Measurements from ENCODE around the gene GLB1L. TPM values are rescaled to one million over a fixed set of nuclear protein-coding genes. Genes with fewer than 3 reads are reported as not detected.

Gene GLB1L
- total and polyA plus RNA-seq, 4 experiments from 2014 or later: 0.26 to 2.5 (median 1.1) TPM

DNA sequence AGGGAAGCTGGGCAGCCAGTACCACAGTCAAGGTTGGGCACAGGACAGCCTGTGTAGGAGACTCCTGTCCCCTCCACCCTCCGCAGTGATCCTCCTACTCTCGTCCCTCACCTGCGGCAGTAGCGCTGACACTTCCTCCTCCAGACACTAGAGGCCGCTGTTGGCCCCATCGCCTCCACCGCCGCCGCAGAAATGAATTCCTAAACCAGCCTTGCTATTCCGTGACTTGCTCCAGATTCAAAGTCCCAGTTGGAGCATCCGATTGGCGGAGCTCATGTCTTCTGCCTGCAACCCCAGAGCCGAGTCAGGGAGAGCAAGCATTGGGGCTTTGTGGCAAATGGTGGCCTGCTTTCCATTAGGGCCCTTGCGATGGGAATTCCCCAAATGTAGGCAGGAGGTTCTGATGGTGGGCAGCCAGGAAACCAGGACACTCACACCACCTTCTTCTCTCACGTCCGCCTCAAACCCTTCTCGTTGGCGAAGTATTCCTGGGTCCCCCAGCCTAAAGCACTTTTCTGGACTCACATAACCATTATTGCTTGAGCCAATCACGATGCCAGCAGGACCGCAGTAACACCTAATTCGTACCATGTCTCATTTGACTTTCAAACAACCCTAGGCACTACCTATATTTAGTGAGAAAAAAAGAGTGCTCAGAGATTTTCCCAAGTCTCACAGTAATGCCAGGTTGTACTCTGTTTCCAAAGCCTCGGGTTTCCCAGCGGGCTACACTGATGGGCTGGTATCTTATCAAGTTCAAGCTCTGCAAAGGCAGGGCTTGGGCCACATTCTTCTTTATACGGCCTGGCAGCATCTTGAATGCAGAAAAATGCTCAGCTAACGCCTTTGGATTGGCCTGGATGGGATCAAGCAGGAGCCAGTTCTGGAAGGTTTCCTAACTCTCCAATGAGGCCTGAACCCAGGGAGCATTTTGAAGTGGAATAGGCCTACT lies 32.7 kb upstream of the GLB1L start:
- peaks cover 23% of the 10 kb centered on the region for H3K36me3 ChIP-seq (ENCODE audit: insufficient read depth, low read length)
- no peaks in the 10 kb centered on the region for H3K9me3 ChIP-seq (ENCODE audit: control insufficient read depth in 1 of 2, low read length in 2 of 2)
- peak; percentile 71 to 80 (median 72) for DNase-seq
- no peaks in the 10 kb centered on the region for H3K9me3 Mint-ChIP-seq
- H3K27me3 Mint-ChIP-seq: peaks cover 0 to 1% of the 10 kb centered on the region in 2 donors
- H3K27ac Mint-ChIP-seq: peak overlapping the region; percentile 96 to 100 (median 100)
- CTCF ChIA-PET (ENCODE audit: partially characterized antibody): interaction anchor here (0.6 to 14.0 kb wide), 23 partner anchors 9 to 882 kb away, joined by 3 to 208 read pairs (median 11); partner anchors contain the start of genes ABCB6, ANKZF1, ATG9A and CNPPD1
- H3K27me3 ChIP-seq (ENCODE audit: insufficient read depth, low read length): no peaks in the 10 kb centered on the region
- H3K4me3 ChIP-seq (ENCODE audit: low read length in 2 of 2): peak overlapping the region in 1 of 2 donors; percentile 53
- H3K4me1 Mint-ChIP-seq: peaks cover 17 to 48% (median 39%) of the 10 kb centered on the region in 4 donors
- POLR2A ChIA-PET (ENCODE audit: partially characterized antibody): interaction anchor here (0.6 to 10.9 kb wide), 15 partner anchors 14 to 110 kb away, joined by 3 to 338 read pairs (median 23); partner anchors contain the start of genes ABCB6, ANKZF1, ATG9A and CNPPD1
- intact Hi-C loops (cut with micrococcal nuclease): loop anchor here (1.0 to 10.0 kb wide), 4 partner anchors 71 to 383 kb away; partner anchors contain the start of genes CHPF, TMEM198 and ZFAND2B
- peak overlapping the region; percentile 79 to 98 (median 93) for H3K4me3 Mint-ChIP-seq
- peaks cover 23 to 33% of the 10 kb centered on the region in 2 donors for H3K36me3 Mint-ChIP-seq
- peaks cover 40% of the 10 kb centered on the region for H3K4me1 ChIP-seq (ENCODE audit: insufficient read depth, low read length)
- peak overlapping the region; percentile 98 for H3K27ac ChIP-seq (ENCODE audit: low read depth, low read length)

DNA sequence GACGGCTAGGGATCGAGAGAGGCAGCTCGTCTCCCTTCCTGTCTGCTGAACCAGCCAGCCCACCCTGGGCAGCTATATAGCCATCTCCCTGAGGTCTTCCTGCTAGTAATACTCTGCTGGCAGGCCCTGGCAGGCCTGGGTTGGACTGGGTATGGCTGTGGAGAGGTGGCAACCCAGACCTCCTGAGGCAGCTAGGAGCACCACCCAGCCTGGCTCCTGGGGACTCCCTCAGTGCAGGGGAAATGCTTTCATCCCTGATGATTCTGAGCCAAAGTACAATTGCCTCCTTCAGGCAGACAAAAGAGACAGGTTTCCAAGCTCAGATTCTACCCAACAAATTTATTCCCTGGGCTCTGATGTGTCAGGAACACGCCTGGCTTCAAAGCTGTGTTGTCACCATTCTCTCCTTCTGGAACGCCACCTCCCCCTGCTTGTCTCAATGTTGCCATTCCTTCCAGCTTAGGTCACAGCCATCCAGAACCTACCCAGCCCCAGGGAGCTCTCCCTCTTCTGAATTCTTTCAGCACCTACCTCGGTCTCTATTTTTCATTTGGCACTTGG lies 29.2 kb upstream of the GLB1L start:
- ChIA-PET CTCF (ENCODE audit: partially characterized antibody) (interaction anchor here (1.0 to 14.0 kb wide), 5 partner anchors 11 to 36 kb away, joined by 3 to 208 read pairs (median 5); no protein-coding TSS in a partner anchor), POLR2A (ENCODE audit: partially characterized antibody) (interaction anchor here (0.8 to 1.6 kb wide), 3 partner anchors 21 to 27 kb away, joined by 3 read pairs; no protein-coding TSS in a partner anchor)
- Mint-ChIP-seq H3K27ac (peak overlapping the region in 1 of 7 donors; percentile 23), H3K36me3 (peaks cover 0 to 2% of the 10 kb centered on the region in 2 donors), H3K9me3 (no peaks in the 10 kb centered on the region), H3K4me3 (no peak overlapping the region), H3K4me1 (peaks cover 13 to 21% (median 18%) of the 10 kb centered on the region in 4 donors), H3K27me3 (peaks cover 0 to 3% of the 10 kb centered on the region in 2 donors)
- DNase-seq: peak in 1 of 5 donors; percentile 15
- Histone ChIP-seq H3K36me3 (ENCODE audit: insufficient read depth, low read length) (no peaks in the 10 kb centered on the region), H3K27me3 (ENCODE audit: insufficient read depth, low read length) (no peaks in the 10 kb centered on the region), H3K9me3 (ENCODE audit: control insufficient read depth in 1 of 2, low read length in 2 of 2) (no peaks in the 10 kb centered on the region), H3K4me3 (ENCODE audit: low read length in 2 of 2) (no peak overlapping the region), H3K27ac (ENCODE audit: low read depth, low read length) (no peak overlapping the region), H3K4me1 (ENCODE audit: insufficient read depth, low read length) (peaks cover 18% of the 10 kb centered on the region)
- intact Hi-C loops (cut with micrococcal nuclease): loop anchor here (10.0 kb wide), 1 partner anchor 380 kb away; no protein-coding TSS in a partner anchor

DNA sequence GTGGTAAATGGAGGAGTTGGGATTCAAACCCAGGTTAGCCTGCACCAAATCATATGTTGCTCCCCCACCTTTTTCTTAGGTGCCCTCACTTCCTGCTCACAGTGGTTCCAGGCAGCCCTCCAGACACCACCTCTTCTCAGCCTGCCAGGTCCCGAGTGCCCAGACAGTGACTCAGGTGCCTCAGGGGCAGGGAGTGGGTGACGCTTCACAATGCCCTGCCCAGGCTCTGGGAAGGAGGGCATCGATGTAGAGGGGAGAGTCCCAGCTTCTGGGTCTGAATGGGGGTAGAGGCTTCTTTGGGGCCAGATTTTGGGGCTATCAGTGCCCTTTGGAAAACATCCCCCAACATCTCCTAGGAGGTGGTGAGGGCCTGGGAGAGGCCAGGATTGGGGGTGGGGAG lies 28.7 kb upstream of the GLB1L start:
- Histone ChIP-seq H3K36me3 (ENCODE audit: insufficient read depth, low read length) (no peaks in the 10 kb centered on the region), H3K4me3 (ENCODE audit: low read length in 2 of 2) (no peak overlapping the region), H3K4me1 (ENCODE audit: insufficient read depth, low read length) (peaks cover 17% of the 10 kb centered on the region), H3K9me3 (ENCODE audit: control insufficient read depth in 1 of 2, low read length in 2 of 2) (no peaks in the 10 kb centered on the region), H3K27me3 (ENCODE audit: insufficient read depth, low read length) (no peaks in the 10 kb centered on the region), H3K27ac (ENCODE audit: low read depth, low read length) (no peak overlapping the region)
- H3K36me3 Mint-ChIP-seq: peaks cover 0 to 2% of the 10 kb centered on the region in 2 donors
- POLR2A ChIA-PET (ENCODE audit: partially characterized antibody): interaction anchor here (0.8 to 1.1 kb wide), 2 partner anchors 24 to 26 kb away, joined by 3 read pairs; no protein-coding TSS in a partner anchor
- H3K4me1 Mint-ChIP-seq: peaks cover 13 to 18% (median 17%) of the 10 kb centered on the region in 4 donors
- peak in 1 of 5 donors; percentile 31 for DNase-seq
- H3K4me3 Mint-ChIP-seq: no peak overlapping the region
- H3K27ac Mint-ChIP-seq: peak overlapping the region in 1 of 7 donors; percentile 23
- no peaks in the 10 kb centered on the region for H3K9me3 Mint-ChIP-seq
- H3K27me3 Mint-ChIP-seq: peaks cover 0 to 3% of the 10 kb centered on the region in 2 donors
- intact Hi-C loops (cut with micrococcal nuclease): loop anchor here (10.0 kb wide), 1 partner anchor 379 kb away; no protein-coding TSS in a partner anchor
- CTCF ChIA-PET (ENCODE audit: partially characterized antibody): interaction anchor here (1.0 to 14.0 kb wide), 5 partner anchors 11 to 35 kb away, joined by 3 to 208 read pairs (median 5); no protein-coding TSS in a partner anchor

DNA sequence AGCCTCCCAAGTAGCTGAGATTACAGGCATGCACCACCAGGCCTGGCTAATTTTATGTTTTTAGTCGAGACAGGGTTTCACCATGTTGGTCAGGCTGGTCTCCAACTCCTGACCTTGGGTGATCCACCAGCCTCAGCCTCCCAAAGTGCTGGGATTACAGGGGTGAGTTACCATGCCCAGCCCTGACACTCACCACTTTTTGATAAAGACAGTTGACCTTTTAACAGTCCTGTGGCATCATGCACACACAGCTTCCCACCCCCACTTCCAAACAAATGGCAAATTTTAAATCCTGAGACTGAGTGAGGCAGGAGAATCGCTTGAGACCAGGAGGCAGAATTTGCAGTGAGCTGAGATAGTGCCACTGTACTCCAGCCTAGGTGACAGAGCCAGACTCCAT lies 27.8 kb upstream of the GLB1L start:
- no peaks in the 10 kb centered on the region for H3K9me3 ChIP-seq (ENCODE audit: control insufficient read depth in 1 of 2, low read length in 2 of 2)
- no peaks in the 10 kb centered on the region for H3K27me3 ChIP-seq (ENCODE audit: insufficient read depth, low read length)
- no peak overlapping the region for H3K27ac ChIP-seq (ENCODE audit: low read depth, low read length)
- peaks cover 7 to 9% (median 8%) of the 10 kb centered on the region in 4 donors for H3K4me1 Mint-ChIP-seq
- H3K36me3 Mint-ChIP-seq: no peaks in the 10 kb centered on the region
- H3K4me3 ChIP-seq (ENCODE audit: low read length in 2 of 2): no peak overlapping the region
- ChIA-PET CTCF (ENCODE audit: partially characterized antibody) (interaction anchor here (0.7 to 1.7 kb wide), 4 partner anchors 18 to 43 kb away, joined by 3 to 5 read pairs (median 4); partner anchors contain the start of genes ANKZF1, ATG9A and TUBA4A), POLR2A (ENCODE audit: partially characterized antibody) (no interaction called here)
- H3K4me3 Mint-ChIP-seq: no peak overlapping the region
- H3K27ac Mint-ChIP-seq: no peak overlapping the region
- peaks cover 7% of the 10 kb centered on the region for H3K4me1 ChIP-seq (ENCODE audit: insufficient read depth, low read length)
- peaks cover 0 to 3% of the 10 kb centered on the region in 2 donors for H3K27me3 Mint-ChIP-seq
- intact Hi-C loops (cut with micrococcal nuclease): loop anchor here (10.0 kb wide), 1 partner anchor 378 kb away; no protein-coding TSS in a partner anchor
- no peaks in the 10 kb centered on the region for H3K9me3 Mint-ChIP-seq
- no peak for DNase-seq
- H3K36me3 ChIP-seq (ENCODE audit: insufficient read depth, low read length): no peaks in the 10 kb centered on the region

DNA sequence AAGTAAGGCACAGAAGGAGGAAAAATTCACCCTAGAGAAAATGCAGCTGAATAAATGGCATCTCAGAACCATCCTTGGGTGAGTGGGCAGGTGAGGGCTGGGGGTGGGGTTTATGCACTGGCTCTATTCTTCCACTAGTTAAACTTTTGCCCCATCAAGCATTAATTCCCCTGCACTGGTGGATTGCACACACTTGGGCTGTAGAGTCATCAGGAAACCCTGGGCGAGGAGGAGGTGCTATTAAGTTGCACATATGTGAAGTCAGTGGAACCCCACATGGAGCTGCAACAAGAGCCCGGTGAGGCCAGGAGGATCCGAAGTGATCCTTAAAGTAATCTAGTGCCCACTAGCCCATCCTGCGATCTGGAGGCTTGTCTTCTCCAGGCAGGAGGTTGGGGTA lies 27.1 kb upstream of the GLB1L start:
- no peak overlapping the region for H3K4me3 Mint-ChIP-seq
- no peak overlapping the region for H3K4me3 ChIP-seq (ENCODE audit: low read length in 2 of 2)
- H3K4me1 Mint-ChIP-seq: peaks cover under 1 to 3% (median 2%) of the 10 kb centered on the region in 4 donors
- no peaks in the 10 kb centered on the region for H3K27me3 ChIP-seq (ENCODE audit: insufficient read depth, low read length)
- CTCF ChIA-PET (ENCODE audit: partially characterized antibody): interaction anchor here (0.7 to 1.1 kb wide), 2 partner anchors 18 to 43 kb away, joined by 3 read pairs; partner anchors contain the start of genes ANKZF1, ATG9A and TUBA4A
- H3K9me3 ChIP-seq (ENCODE audit: control insufficient read depth in 1 of 2, low read length in 2 of 2): no peaks in the 10 kb centered on the region
- POLR2A ChIA-PET (ENCODE audit: partially characterized antibody): no interaction called here
- no peak overlapping the region for H3K27ac ChIP-seq (ENCODE audit: low read depth, low read length)
- peaks cover 0 to 3% of the 10 kb centered on the region in 2 donors for H3K27me3 Mint-ChIP-seq
- no peak overlapping the region for H3K27ac Mint-ChIP-seq
- intact Hi-C loops (cut with micrococcal nuclease): loop anchor here (10.0 kb wide), 1 partner anchor 378 kb away; no protein-coding TSS in a partner anchor
- H3K36me3 Mint-ChIP-seq: no peaks in the 10 kb centered on the region
- DNase-seq: no peak
- no peaks in the 10 kb centered on the region for H3K9me3 Mint-ChIP-seq
- peaks cover 1% of the 10 kb centered on the region for H3K4me1 ChIP-seq (ENCODE audit: insufficient read depth, low read length)
- no peaks in the 10 kb centered on the region for H3K36me3 ChIP-seq (ENCODE audit: insufficient read depth, low read length)

DNA sequence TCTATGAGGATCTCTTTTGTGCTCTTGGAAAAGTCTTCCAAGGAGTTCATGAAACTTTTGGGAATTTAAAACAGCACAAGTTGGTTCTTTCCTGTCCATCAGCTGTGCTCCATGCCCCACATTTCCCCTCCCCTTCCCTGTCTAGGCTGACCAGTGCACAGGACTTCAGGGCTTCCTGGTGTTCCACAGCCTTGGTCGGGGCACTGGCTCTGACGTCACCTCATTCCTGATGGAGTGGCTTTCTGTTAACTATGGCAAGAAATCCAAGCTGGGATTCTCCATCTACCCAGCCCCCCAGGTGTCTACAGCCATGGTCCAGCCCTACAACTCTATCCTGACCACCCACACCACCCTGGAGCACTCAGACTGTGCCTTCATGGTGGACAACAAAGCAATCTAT lies 25.8 kb upstream of the GLB1L start:
- no peak overlapping the region for H3K27ac ChIP-seq (ENCODE audit: low read depth, low read length)
- H3K36me3 Mint-ChIP-seq: no peaks in the 10 kb centered on the region
- no peaks in the 10 kb centered on the region for H3K27me3 ChIP-seq (ENCODE audit: insufficient read depth, low read length)
- no peaks in the 10 kb centered on the region for H3K36me3 ChIP-seq (ENCODE audit: insufficient read depth, low read length)
- H3K9me3 Mint-ChIP-seq: no peaks in the 10 kb centered on the region
- ChIA-PET POLR2A (ENCODE audit: partially characterized antibody) (interaction anchor here (2.2 kb wide), 1 partner anchor 17 kb away, joined by 8 read pairs; the partner anchor contains the start of gene TUBA4A), CTCF (ENCODE audit: partially characterized antibody) (interaction anchor here (1.2 kb wide), 1 partner anchor 24 kb away, joined by 3 read pairs; no protein-coding TSS in a partner anchor)
- no peaks in the 10 kb centered on the region for H3K4me1 ChIP-seq (ENCODE audit: insufficient read depth, low read length)
- DNase-seq: peak in 1 of 5 donors; percentile 16
- H3K4me3 ChIP-seq (ENCODE audit: low read length in 2 of 2): no peak overlapping the region
- no peaks in the 10 kb centered on the region for H3K4me1 Mint-ChIP-seq
- intact Hi-C loops (cut with micrococcal nuclease): loop anchor here (10.0 kb wide), 1 partner anchor 376 kb away; no protein-coding TSS in a partner anchor
- H3K9me3 ChIP-seq (ENCODE audit: control insufficient read depth in 1 of 2, low read length in 2 of 2): no peaks in the 10 kb centered on the region
- peak overlapping the region in 1 of 7 donors; percentile 53 for H3K27ac Mint-ChIP-seq
- peak overlapping the region in 1 of 8 donors; percentile 18 for H3K4me3 Mint-ChIP-seq
- peaks cover 0 to 3% of the 10 kb centered on the region in 2 donors for H3K27me3 Mint-ChIP-seq

All from CD4-positive, alpha-beta memory T cell (primary cell).